ENCODE results near the gene SAMD5. TPM values are rescaled to one million over a fixed set of nuclear protein-coding genes. Genes with fewer than 3 reads are reported as not detected.

Gene SAMD5
- total and polyA plus RNA-seq, 2 donors from 2014 or later, result 9.2 to 11.1 TPM

GRCh38 chr6:147618927-147619326 is 110.4 kb downstream of the SAMD5 start:
- Histone ChIP-seq H3K4me1 (ENCODE audit: control insufficient read depth in 2 of 3, insufficient read depth in 2 of 3, low read depth in 1 of 3, low read length in 3 of 3) (no peaks in the 10 kb centered on the region), H3K36me3 (ENCODE audit: control insufficient read depth in 2 of 3, insufficient read depth in 3 of 3, low read length in 3 of 3) (no peaks in the 10 kb centered on the region), H3K27ac (ENCODE audit: low read depth in 2 of 2, low read length in 2 of 2) (no peak overlapping the region), H3K9me3 (ENCODE audit: control insufficient read depth in 2 of 3, insufficient read depth in 1 of 3, low read length in 3 of 3) (no peaks in the 10 kb centered on the region), H3K4me3 (ENCODE audit: low read length in 3 of 3) (no peak overlapping the region), H3K27me3 (ENCODE audit: control insufficient read depth, insufficient read depth, low read length) (no peaks in the 10 kb centered on the region), H3K9ac (ENCODE audit: low read length in 3 of 3) (no peak overlapping the region)
- TF ChIP-seq CTCF (IDR thresholded peaks at IDR 0.05; ENCODE audit: borderline replicate concordance, extremely low read depth, insufficient read depth), result no peak
- no peak for DNase-seq
- no peak for FAIRE-seq
- intact Hi-C loops (cut with DNase I), result no loop called here

Measured in kidney (tissue), 14 donors.